GM10248 (cell line): Measurements from ENCODE around the gene KCNK16.
A peak's percentile ranks its signal among the peaks of the same experiment; 100 is the strongest.

Source experiments
- CTCF ChIA-PET: fragments of 300-600 bp; sonication (Branson Sonifier 250); formaldehyde crosslinking; extraction: SDS; loops from one replicate; lab custom pipeline; 2021; ENCODE audit warnings: antibody characterized with exemption; lab: Yijun Ruan, JAX
- POLR2A ChIA-PET: fragments of 350-650 bp; sonication (Branson Sonifier 250); formaldehyde crosslinking; extraction: SDS; loops from one replicate; lab custom pipeline; 2020; ENCODE audit warnings: antibody characterized with exemption; lab: Yijun Ruan, JAX
- DNase-seq: peaks from one replicate; pipeline ENCODE4 v3.0.0; 2012; ENCODE audit errors: extremely low spot score
- CTCF ChIP-seq: IDR thresholded peaks from 2 replicates; pipeline ENCODE4 v1.5.1; 2012; ENCODE audit warnings: mild to moderate bottlenecking, low read depth; ENCODE audit errors: extremely low read depth, missing control alignments, control extremely low read depth

The KCNK16 gene

GRCh38 chr6:39350723-39351505 is 28.4 kb upstream of the KCNK16 start:
- ChIA-PET POLR2A (no interaction called here), CTCF (interaction anchor here (0.9 to 1.4 kb wide), 6 partner anchors 7 to 1561 kb away, joined by 3 to 4 read pairs (median 3); no protein-coding TSS in a partner anchor)
- TF ChIP-seq CTCF: no peak
- no peak for DNase-seq

- CTCF ChIA-PET: interaction anchor here (0.8 to 2.1 kb wide), 10 partner anchors 9 to 1678 kb away, joined by 3 to 12 read pairs (median 6); no protein-coding TSS in a partner anchor
- POLR2A ChIA-PET: no interaction called here
- no peak for TF ChIP-seq CTCF
- no peak for DNase-seq
These were observed 26.2 kb upstream of the KCNK16 start for GRCh38 chr6:39348740-39349139.

GRCh38 chr6:39347906-39348585 is 25.5 kb upstream of the KCNK16 start:
- CTCF ChIA-PET: interaction anchor here (1.0 to 2.1 kb wide), 11 partner anchors 10 to 1564 kb away, joined by 3 to 12 read pairs (median 5); no protein-coding TSS in a partner anchor
- DNase-seq: peak; percentile 82
- TF ChIP-seq CTCF: peak; percentile 88
- POLR2A ChIA-PET: no interaction called here

- CTCF ChIA-PET: interaction anchor here (0.7 to 2.0 kb wide), 13 partner anchors 8 to 1565 kb away, joined by 3 to 7 read pairs (median 5); no protein-coding TSS in a partner anchor
- no peak for DNase-seq
These were observed 24.7 kb upstream of the KCNK16 start for GRCh38 chr6:39347206-39347605.

GRCh38 chr6:39344821-39345280 is 22.3 kb upstream of the KCNK16 start:
- CTCF ChIA-PET: interaction anchor here (2.1 kb wide), 1 partner anchor 17 kb away, joined by 6 read pairs; no protein-coding TSS in a partner anchor
- POLR2A ChIA-PET: no interaction called here
- TF ChIP-seq CTCF: no peak
- no peak for DNase-seq

More at GRCh38 chr6:39347206-39347605, 24.7 kb upstream of the KCNK16 start:
- TF ChIP-seq CTCF: no peak
- POLR2A ChIA-PET: no interaction called here

GRCh38 chr6:39343396-39343870 is 20.9 kb upstream of the KCNK16 start:
- CTCF ChIA-PET: interaction anchor here (2.1 kb wide), 1 partner anchor 18 kb away, joined by 6 read pairs; no protein-coding TSS in a partner anchor
- TF ChIP-seq CTCF: no peak
- POLR2A ChIA-PET: no interaction called here

More at GRCh38 chr6:39343396-39343870, 20.9 kb upstream of the KCNK16 start:
- no peak for DNase-seq
